HG02678 (cell line): ENCODE measurements around the gene KCNAB2.

ENCODE experiments used
- ATAC-seq: cut with Tn5 transposase; IDR thresholded peaks from one replicate; pipeline ENCODE4 v1.9.1; 2021; ENCODE audit warnings: mild to moderate bottlenecking, moderate library complexity; ENCODE audit not compliant: unreplicated experiment

Gene KCNAB2

DNA sequence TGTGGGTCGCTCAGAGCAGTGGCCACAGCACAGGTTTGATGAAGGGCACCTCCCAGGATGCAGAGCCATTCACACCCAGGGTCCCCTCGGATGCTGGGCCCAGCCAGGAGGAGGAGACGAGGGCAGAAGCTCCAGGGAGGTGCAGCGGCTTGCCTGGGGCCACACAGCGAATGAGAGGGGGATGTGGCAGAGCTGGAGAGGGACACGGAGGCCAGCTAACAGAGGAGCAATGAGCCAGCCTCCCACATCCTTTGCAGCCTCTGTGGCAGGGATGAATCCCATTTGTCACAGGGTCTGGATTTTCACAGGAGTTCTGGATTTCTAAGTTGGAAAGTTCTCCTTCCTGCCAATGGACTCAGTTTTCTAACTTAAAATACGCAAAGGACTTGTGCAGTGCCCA, 98.5 kb downstream of the KCNAB2 start:
- no peak for ATAC-seq

DNA sequence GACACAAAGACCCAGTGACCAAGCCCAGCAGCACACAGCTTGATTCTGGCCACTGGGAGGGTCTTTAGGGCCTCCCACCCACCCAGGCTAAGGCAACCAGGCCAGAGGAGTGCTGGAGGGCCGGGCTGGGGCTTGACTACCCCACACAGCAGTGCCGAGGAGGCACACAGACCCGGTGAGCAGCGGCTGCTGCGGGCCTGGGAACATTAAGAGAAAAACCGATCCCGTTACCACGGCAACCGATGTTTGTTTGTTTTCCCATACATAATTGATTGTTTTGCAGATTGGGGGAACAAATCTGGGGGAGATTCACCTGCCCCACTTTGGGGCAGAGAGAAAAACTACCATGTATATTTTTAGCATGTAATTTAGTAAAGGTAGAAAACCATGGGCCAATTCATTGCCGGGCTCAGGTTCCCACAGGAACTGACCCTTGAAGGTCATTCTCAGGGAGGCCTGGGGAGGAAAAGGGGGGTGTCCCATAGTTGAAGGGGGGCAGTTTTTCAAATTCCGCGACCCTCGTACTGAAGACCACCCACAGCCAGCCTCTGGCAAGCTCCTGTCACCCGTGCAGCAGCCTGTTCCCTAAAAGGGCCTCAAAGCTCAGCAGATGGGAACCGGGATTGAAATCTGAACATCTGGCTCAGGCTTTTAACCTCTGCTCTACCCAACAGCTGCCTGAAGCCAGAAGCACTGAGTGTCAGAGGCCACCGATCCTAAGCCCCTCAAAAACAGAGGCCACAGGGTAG, 99.1 kb downstream of the KCNAB2 start:
- no peak for ATAC-seq

GRCh38 chr1:6145396-6145750, 99.7 kb downstream of the KCNAB2 start:
- no peak for ATAC-seq

GRCh38 chr1:6145864-6146410, 100.2 kb downstream of the KCNAB2 start:
- no peak for ATAC-seq

- no peak for ATAC-seq
These were observed 103.0 kb downstream of the KCNAB2 start for GRCh38 chr1:6148497-6149241.

GRCh38 chr1:6149597-6149996, 103.9 kb downstream of the KCNAB2 start:
- ATAC-seq, result no peak

GRCh38 chr1:6150006-6150938, 104.6 kb downstream of the KCNAB2 start:
- no peak for ATAC-seq
